Measurements from ENCODE around the gene SPATS2L.
A peak's percentile ranks its signal among the peaks of the same experiment; 100 is the strongest.

Gene SPATS2L

DNA sequence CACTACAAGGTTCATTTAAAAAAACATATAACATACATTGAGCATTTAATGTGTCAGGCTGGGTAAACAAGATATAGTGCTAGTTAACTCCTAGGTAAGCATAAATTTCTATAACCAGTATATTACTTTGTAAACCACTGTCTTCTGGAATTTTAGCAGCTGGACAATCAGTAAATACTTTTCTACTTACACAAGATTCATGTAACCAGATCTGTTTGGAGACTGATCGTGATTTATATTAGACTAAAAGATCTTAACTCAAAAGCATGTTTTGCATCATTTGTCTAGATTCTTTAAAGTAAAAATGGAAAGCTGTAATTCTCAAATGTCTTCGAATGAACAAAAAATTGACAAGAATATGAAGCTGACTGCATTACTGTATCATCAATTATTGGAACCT is 218.6 kb downstream of the SPATS2L start:
- DNase-seq: no peak

DNA sequence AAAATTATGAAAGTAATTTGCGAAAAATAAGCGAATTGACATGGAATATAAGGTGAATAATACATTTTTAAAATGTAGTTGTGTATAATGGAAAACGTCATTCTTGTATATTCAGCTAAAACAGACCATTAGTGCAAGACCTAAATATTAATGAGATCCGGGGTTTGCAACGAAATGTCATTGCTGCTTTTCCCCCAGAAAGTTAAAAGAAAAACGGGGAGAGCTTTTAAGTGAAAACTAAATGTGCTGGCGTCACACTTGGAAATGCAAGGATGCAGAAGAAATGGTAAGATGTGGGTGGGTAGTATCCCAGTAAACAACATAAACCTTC is 219.0 kb downstream of the SPATS2L start:
- no peak for DNase-seq

DNA sequence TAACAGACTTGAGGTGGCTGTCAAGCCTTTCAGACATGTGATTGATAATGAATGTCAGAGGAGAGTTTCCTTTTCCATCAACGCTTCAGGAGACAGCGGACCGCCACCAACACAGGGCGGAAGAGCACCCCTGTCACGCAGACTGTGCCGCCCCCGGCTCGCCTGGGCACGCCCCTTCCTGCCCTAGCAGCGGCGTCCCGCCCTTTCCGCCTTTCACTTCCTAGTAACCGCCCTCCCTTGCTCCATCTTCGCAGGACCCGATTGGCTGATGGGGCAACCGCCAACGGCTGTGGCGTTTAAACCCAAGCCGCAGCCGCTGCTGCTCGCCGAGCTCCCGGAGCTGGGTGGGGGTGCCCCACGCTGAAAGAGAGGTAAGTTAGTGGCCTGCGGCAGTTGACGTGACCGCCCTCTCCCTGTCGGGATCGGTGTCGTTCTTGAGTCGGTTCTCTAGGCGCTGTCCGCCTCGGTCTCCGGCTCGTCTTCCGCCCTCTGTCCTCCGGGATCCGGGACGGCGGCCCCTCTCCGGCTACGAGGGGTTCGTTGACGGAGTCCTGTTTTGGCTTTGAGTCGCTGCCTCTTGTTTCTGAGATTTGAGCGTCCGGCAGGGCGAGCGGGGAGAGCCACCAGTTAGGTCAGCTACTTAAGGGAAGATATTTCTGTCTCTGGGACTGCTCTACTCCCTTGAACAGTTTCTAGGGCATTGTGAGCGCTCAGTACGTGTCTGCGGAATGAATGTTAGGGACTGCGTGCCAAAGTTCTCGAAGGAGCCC is 219.6 kb downstream of the SPATS2L start, which contains the start of gene SGO2:
TSS of gene SGO2 (plus strand) at position 326 of the 770 bp plus-strand sequence. CDS start 6,769 bp downstream, outside the sequence.
- DNase-seq: peak; percentile 100

DNA sequence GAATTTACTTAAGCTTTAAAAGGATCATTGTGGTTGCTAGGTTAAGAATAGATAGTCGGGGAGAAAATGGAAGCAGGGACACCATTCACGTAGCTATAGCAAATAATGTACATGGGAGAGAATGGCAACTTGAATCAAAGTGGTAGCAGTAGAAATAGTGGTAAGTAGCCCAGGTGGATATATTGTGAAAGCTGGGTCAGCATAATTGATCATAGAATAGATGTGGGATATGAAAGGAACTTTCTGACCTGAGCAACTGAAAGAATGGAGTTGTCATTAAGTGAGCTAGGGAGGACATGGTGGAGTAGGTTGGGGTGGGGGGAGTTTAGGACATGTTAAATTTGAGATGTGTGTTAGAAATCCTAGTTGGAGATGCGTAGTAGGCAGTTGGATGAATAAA is 221.7 kb downstream of the SPATS2L start:
- DNase-seq: no peak
